Erythroblast (primary cell): ENCODE results near the gene DHRS9.

Source experiments
- GATA1 ChIP-seq: IDR thresholded peaks from 2 replicates; pipeline ENCODE4 v1.6.1; 2011; ENCODE audit warnings: low read depth, mild to moderate bottlenecking, control low read depth, low read length, moderate library complexity
- POLR2A ChIP-seq: IDR thresholded peaks from 2 replicates; pipeline ENCODE4 v1.6.1; 2011; ENCODE audit warnings: mild to moderate bottlenecking, low read length

DNA sequence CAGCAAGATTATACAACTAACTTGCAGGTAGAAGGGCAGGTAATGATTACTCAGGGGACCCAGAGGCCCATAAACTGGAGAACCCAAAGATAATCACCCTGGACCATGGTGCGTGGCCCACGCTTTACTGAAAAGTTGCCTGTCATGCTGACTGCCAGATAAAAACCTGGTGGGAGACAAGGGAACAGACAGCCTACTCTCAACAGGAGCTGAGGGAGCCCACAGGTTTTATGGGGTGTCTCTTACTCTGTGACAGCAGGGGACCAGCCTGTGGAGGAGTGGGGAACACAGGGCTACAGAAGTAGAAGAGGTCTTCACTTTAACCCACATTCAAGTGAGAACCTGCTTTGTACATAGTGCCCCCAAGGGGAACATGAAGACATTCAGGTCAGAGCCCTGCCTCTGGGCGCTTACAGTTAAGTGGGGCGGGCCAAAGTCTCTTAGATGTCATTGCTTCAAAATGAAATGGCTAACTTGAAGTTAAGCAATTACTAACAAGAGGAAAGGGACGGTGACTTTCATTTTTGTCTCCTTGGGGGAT is 60.4 kb downstream of the DHRS9 start:
- TF ChIP-seq POLR2A (no peak), GATA1 (no peak)
